Neural progenitor cell (in vitro differentiated cells): ENCODE data around the gene TP53BP2.

Experiments
- EZH2 ChIP-seq: fragments of 200-600 bp; sonication (generic); IDR thresholded peaks from 2 replicates; pipeline ENCODE4 v1.6.1; 2017; ENCODE audit warnings: antibody characterized with exemption, mild to moderate bottlenecking, moderate library complexity
- EZH2phosphoT487 ChIP-seq: fragments of 200-600 bp; sonication (generic); IDR thresholded peaks from 2 replicates; pipeline ENCODE4 v1.6.1; 2017; ENCODE audit warnings: antibody characterized with exemption
- TF ChIP-seq, protein P1 (sequence below): fragments of 200-600 bp; sonication (generic); IDR thresholded peaks from 2 replicates; pipeline ENCODE4 v1.5.1; 2017; ENCODE audit warnings: antibody characterized with exemption, mild to moderate bottlenecking

DNA sequence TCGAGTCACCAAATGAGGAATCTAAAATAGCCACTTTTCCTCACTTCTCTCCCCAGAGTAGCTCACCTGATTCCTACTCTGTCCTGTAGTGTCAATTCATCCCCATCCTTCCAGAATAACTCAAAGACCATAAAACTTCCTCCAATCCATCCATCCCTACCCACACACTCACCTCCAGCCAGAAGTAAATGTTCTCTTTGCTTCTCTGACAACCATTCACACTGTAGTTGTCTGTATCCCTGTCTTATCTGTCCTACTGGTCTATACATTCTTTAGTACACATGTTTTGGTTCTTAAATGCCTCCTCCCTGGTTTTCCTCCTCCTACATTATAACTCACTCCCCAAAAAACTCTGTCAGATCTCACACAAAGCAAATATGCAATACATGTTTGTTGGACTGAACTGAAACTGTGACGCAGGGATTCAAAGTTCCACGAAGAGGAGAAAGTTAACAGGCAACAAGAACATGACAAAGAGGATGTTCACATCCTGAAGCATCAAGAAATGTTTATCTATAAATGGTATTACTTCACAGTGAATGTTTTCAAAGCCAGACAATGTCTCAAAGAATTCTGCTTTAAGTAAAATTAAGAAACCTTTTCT, 11.0 kb downstream of the TP53BP2 start:
- TF ChIP-seq, protein P1, sequence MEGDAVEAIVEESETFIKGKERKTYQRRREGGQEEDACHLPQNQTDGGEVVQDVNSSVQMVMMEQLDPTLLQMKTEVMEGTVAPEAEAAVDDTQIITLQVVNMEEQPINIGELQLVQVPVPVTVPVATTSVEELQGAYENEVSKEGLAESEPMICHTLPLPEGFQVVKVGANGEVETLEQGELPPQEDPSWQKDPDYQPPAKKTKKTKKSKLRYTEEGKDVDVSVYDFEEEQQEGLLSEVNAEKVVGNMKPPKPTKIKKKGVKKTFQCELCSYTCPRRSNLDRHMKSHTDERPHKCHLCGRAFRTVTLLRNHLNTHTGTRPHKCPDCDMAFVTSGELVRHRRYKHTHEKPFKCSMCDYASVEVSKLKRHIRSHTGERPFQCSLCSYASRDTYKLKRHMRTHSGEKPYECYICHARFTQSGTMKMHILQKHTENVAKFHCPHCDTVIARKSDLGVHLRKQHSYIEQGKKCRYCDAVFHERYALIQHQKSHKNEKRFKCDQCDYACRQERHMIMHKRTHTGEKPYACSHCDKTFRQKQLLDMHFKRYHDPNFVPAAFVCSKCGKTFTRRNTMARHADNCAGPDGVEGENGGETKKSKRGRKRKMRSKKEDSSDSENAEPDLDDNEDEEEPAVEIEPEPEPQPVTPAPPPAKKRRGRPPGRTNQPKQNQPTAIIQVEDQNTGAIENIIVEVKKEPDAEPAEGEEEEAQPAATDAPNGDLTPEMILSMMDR = no peak
- no peak for TF ChIP-seq EZH2
- no peak for TF ChIP-seq EZH2phosphoT487
